ENCODE measurements around the gene SESN3.
"Not testable (repeated sequence)": the region's sequence is repeated elsewhere in the genome, so short reads cannot be mapped to it uniquely, and the experiment has no call there.

SESN3 gene, protein sequence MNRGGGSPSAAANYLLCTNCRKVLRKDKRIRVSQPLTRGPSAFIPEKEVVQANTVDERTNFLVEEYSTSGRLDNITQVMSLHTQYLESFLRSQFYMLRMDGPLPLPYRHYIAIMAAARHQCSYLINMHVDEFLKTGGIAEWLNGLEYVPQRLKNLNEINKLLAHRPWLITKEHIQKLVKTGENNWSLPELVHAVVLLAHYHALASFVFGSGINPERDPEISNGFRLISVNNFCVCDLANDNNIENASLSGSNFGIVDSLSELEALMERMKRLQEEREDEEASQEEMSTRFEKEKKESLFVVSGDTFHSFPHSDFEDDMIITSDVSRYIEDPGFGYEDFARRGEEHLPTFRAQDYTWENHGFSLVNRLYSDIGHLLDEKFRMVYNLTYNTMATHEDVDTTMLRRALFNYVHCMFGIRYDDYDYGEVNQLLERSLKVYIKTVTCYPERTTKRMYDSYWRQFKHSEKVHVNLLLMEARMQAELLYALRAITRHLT

DNA sequence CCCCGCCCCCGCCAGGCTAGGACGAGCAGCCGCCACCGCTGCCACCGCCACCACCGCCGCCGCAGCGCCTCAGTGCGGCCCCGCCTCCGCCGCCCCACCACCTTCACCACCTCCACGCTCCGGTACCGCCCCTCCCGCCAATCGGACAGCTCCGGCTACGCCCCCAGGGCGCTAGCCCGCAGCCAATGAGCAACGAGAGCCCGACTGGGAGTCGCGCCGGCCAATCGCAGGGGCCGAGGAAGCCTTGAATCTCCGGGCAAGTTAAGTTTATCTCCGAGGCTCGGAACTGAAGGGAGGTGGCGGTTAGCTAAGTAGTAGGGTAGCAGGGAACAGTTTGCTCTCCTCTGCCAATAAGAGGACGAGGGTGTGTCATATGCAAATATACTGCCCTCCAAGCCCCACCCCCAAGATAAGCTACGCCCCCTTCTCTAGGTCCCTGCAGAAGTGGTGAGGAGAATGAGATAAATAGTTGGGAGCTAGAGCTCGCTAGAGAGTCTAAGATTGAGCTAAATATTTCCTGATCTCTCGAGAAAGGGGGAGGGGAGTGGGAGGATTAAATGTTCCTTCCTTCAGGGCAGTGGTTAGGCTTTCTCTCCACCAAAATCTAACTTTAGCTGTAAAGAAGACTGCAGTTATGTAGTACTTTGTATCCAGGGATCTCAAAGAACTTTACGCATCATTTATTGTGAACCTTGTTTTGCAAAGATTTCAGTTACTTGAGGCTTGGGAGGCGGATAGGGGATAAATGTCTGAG lies at the start of gene SESN3:
SESN3 (minus strand) TSS at position 76 of the 754 bp plus-strand sequence. CDS start 342 bp downstream, outside the sequence.
- peak; percentile 96 to 99 for DNase-seq

DNA sequence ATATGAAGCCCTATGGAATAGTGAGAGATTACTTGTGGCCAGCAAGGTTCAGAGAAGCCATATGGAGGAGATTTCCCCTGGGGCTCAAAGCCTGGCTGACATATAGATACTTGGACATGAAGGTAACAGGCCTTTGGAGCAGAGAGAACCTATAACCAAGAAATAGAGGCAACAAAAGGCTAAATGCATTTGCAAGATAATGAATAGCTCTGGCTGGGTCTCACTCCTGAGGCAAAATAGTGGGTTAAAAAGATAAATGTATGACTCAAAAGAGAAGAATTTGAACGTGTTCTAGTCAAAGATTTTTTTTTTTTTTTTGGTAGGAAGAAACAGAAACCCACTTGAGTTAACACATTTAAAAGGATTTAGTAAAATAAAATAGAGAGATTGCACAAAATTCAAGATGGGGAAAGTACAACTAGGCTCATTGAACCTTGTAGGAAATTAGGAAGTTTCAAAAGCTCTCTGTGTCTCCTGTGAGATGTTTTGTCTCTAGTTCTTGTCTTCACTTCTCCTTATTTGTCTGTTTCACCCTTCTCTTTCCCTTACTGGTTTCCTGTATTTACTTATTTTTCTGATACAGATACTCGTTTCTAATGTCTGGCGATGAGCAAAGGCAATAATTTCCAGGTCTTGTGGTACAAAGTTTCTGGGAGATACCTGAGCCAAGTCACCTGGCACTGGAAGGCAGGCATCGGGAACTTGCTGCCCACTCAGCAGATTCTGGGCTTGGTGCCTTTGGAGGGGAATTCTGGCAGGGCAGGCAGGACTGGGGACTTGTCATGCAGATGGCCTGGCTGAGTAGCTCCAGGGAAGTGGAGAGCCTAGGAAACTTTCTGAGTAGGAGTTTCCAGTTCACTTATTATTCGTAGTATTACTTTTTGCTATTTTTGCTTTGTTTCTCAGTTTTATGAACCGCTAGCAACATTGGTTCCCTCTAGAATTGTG lies 49.2 kb upstream of the SESN3 start:
- DNase-seq: no peak

DNA sequence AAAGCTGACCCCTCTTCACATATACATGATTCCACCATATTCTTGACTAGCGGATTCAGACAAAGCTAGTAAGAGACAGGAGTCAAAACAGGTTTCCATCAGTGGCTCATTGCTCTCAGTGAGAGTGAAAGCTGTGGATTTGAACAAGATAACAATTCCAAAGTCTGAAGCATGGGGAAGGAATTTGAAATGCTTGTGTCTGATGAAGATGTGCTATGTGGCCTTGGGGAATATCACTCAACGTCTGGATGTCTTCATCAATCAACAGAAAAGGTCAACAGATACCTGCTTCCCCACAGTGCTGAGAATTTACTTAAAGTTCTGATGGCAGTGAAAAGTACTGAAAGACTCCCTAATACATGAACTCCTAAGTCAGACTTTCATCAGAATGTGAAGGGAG lies 46.9 kb upstream of the SESN3 start:
- DNase-seq: no peak

DNA sequence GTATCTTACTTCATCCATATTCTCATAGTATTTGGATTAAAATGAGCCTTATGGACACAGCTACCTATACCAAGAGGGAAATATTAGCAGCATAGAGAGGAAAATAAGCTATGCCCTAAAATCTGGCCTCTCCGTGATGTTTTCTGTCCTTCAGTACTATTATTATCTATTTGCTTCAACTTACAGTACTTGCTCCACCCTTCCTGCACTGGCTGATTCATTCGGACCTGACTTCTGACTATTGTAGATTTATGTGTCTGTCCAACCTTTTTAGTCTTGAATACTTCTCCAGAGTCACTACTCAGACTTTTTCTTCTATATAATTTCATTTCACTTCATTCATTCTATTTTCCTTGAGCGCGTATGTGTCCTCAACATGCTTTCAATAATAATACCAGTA lies 45.1 kb upstream of the SESN3 start:
- no peak for DNase-seq

DNA sequence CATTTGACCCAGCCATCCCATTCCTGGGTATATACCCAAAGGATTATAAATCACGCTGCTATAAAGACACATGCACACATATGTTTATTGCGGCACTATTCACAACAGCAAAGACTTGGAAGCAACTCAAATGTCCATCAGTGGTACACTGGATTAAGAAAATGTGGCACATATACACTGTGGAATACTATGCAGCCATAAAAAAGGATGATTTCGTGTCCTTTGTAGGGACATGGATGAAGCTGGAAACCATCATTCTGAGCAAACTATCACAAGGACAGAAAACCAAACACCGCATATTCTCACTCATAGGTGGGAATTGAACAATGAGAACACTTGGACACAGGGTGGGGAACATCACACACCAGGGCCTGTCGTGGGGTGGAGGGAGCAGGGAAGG lies 42.6 kb upstream of the SESN3 start:
- DNase-seq: not testable (repeated sequence)

DNA sequence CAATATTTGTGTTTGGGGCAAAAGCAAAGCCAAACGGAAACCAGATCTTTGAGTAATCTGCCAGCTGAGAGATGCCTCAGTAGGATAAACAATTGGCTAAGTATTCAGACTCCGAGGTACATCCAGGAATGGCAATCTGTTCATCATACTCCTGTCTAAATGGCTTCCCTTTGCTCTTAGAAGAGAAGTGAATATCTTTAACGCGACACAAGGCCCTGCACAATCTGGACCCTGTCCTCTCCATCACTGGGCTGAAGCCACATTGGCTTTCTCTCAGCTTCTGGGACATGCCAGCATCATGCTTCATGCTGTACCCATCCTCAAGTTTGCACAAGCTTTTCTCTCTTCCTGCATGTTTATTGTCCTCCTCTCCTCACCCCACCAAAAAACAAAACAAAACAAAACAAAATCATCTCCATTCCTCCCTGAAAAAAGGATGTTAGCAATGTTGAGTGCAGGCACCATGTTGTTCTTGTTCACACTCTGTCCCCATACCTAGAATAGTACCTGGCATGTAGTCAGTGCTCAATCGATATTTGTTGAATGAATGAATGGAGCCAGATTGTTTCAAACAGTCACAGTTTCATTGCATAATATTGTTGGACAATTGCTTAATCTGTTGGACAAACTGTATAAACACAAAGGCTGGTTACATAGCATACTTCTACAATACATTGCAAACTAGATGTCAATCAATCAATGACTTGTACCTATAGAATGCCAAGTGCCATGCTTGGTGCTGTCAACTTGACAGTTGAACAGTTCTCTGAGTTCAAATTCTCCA lies 38.2 kb upstream of the SESN3 start:
- DNase-seq: no peak

DNA sequence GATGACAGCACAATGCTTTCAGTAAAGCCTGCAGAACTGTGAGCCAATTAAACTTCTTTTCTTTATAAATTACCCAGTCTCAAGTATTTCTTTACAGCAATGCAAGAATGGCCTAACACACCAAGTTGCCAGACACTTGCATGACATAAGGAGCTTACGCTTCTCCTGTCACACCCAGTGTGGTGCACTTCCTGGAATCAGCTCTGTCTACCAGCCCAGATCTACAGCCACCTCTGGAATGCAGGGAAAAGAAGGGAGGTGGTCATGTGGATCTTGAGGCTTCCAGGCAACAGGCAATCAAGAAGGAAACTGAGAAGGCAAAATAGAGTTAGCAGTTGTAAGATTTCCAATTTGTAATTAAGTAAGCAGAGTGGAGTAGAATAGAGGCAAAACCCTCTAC lies 37.4 kb upstream of the SESN3 start:
- no peak for DNase-seq

DNA sequence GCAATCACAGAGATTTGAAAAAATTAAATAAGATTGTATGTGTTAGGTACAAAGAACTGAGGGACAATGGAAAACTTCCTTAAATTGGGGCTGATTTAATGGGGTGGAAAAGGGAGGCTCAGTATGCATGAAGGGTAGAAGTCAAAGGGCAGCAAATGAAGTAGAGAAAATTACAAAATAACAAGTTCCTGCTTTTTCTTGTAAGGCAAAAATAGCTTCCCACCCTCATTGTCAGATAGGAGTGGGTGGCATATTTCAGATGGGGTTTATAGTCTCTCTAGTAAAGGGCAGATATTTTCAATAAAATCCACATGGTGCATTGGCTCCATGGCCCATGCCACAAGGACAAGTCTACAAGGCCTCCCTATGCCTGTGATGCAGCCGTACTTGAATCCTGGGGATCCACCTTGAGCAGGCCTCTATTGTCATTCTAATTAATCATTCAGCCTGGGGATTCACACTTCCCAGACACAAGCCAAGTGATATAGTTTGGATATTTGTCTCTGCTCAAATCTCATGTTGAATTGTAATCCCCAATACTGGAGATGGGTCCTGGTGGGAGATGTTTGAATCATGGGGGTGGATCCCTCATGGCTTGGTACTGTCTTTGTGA lies 36.7 kb upstream of the SESN3 start:
- no peak for DNase-seq

DNA sequence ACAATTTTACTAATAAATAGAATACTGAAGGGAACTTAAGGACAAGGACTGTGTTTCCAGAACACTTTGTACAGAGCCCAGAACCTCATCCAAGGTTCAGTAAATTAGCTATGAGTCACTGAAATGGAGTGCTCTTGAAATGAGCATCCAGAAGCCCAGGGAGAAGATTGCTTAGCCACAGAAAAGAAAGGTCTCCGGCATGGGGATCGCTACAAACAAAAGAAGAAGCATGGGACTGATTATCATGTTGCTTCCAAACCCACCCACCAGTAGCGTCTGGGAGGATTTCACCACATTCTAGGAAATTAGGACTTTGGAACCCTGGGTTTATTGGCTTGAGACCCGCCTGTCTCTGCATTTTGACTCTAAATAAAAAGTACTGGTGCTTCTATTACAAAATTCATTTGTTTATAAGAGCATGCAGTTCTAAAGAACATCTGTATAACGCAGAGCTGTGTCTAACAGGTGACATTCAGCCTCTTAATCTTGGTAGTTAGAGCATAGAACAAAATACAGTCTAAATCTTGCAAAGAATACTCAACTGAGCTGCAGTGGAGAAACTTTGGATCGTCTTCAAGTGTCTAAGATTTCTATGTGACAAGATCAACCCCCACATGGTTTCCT lies 35.9 kb upstream of the SESN3 start:
- no peak for DNase-seq

DNA sequence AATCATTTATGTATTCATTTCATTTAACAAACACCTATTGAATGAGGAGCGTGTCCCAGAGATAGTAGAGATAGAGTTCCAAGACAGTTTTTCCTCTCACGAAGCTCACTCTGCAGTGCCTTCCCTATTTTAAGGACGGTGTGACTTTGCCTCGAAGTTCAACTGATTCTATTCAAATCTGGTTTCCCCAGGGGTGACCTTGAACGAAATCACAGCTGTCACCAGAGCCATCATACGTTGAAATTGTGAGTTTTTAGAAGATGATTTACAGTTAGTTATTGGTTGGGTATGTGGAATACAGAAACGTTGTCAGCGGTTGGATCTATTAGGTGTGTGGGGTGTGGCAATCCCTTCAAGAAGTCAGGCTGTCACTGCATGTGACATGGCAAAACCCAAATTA lies 33.9 kb upstream of the SESN3 start:
- no peak for DNase-seq

DNA sequence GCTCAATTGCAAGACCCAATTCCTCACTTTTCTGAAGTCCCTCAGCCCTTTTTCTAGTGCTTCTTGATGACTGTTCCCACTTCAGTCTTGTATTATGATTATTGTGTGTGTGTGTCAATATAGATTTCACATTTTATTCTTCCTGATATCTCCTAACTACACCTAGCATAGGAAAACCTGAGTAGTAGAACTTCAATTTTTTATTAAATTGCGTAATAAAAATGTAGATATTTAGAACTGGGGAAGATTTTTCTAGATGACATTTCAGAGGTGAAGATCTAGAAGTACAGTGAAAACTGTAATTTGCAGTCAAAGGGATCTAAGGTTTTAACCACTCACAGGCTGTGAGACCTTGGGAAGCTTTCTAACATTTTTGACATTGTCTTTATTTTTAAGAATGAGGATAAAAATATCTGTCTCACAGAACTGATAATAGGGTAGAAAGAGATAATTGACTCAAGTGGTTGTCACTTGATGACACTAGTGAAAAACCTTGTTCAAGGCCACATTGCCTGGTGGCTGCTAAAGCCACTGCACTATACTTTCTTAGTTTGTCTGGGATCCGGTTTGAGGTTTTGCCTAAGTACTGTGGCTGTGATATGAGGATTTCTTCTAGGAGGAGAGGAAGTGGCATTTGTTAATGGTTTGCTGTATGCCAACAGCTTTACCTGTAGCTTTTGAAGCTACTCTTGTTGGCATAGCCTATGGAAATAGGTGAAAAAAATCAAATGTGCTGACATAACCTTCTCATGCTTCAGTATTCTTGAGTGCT lies 32.2 kb upstream of the SESN3 start:
- DNase-seq: no peak

DNA sequence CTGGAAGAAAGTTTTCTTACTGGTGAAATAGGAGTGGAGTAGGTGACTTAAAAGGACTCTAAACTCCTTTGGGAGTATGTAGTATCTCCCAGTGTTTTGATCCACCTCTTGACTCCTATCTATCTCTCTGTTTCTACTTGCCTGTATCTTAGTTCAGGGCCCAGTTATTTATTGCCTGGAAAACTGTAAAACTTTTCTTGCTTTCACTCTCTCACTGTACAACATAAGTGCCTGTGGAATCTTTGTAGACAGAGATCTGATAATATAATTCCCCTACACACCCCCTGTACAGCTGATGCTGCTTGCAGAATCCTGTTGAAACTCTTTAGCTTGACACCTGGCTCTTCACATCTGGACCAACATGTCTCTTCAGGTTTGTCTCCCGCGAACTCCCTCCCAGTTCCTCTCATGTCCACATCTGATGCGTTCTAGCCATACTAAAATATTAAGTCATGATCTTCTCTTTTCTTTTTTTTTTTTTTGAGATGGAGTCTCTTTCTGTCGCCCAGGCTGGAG lies 26.5 kb upstream of the SESN3 start:
- DNase-seq: no peak

DNA sequence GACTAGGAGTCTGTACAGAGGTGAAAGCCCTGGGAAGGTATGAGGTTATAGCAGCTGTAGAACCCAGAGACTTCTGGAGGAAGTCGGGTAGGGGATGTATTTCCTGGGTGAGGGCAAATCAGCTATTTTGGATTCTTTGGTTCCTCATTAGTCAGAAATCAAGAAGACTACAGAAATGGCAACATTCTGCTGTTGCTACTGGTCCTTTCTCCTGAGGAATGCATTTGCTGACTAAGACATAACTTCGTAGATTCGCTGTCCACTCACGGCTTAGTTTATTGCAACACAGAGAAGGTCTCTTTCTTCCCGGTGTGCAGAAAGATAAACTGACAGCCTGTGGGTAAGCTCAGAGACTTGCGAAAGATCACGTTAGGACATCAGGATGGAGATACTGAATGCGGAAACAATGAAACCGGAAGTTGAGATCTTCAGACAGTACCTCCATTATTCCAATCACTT lies 25.3 kb upstream of the SESN3 start:
- DNase-seq: no peak

DNA sequence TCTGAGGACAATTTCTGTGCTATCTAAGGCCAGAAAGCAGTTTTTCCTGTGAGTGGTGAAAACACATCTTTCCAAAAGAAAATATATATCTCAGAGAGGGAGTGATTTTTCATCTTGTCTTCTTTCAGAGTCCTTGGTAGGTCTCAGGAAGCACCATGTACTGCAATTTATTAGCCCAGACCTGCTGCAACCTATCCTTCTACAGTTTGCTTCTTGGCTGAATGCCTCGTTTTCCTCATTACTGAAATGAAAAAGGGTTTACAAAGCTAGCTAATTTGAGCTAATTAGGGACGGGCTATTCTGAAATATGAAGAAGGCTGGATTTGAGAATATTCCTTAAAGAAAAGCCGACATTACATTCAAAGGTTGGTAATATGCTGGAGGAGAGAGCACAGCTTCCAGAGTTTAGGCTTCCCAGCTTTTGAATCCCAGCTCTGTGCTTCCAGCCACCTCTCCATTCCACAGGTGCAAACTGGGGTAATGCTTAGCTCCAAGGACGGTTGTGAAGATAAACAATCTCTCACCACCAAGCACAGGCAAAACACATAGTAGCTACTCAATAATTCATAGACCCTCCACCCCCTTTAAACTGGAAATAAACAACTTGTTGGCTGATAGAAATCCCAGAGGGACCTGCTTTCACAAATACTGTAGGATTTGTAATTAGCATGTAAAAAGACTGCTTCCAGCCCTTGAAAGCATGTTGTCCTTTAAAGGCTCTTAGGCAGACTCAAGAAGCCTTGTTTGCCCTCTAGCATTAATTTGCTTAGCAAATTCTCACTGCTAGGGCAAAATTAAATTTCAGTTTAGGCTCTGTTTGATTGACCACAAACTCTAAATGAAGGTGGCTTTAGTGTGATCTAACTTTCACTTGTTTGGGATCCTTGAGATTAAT lies 24.5 kb upstream of the SESN3 start:
- DNase-seq: no peak

DNA sequence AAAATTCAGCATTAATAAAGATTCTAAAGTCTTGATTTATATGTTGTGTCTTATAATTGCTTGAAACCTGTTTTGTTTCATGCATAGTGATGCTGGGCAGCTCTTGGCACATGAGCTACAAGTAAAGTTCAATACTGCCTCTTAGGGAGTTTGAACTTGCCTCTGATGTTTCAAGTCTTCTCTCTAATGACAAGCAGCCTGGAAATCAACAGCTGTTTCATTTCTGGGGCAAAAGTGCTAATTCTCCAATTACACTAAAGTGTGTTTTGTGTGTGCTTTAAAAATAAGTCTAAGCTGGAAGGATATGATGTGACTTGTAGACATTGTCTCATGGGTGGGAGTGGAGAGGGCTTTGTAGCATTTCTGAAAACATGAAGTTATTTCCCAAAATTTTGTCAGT lies 23.7 kb upstream of the SESN3 start:
- DNase-seq: no peak

DNA sequence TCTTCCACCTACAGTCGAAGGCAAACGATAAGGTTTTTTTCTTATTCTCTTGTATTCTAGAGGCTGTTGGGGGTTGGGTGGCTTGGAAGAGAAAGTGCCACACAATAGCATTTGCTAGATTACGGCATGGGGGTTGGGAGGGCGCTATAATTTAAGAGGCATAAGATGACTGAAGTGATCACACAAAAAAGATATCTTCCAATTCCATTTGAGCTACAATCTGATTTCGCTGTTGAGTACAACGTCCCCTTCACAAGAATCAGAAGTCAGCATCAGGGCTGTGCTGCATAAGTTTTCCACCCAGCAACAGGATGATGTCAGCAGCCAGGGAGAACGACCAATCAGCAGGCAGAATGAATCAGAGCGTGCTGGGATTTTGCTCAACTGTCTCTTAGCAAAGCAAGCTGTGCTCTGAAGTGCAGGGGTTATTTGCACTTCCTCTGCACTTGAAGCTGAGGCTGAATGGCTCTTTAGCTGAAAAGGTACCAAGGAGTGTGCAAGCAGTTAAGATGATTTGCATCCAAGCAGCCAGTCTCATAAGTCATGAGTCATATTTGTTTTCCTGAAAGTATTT lies 23.2 kb upstream of the SESN3 start:
- peak; percentile 92 to 94 for DNase-seq

DNA sequence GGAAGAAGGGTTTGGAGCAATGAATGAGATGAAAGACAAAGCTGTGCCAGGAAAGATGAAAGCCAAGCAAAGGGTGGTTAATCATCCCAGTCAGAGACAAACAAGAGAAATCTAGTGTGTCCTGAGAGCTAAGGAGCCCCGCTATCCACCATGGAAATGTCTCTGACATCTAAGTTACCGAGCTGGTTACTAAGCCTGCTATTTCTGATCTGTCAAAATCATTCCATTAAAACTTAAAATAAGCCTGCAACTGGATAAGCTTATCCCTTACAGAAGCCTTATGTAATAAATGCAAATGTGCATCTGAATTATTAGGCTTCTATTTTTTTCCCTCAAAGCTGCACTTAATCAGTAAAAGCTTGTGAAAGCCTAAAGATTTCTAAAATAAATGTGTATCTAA lies 22.1 kb upstream of the SESN3 start:
- no peak for DNase-seq

DNA sequence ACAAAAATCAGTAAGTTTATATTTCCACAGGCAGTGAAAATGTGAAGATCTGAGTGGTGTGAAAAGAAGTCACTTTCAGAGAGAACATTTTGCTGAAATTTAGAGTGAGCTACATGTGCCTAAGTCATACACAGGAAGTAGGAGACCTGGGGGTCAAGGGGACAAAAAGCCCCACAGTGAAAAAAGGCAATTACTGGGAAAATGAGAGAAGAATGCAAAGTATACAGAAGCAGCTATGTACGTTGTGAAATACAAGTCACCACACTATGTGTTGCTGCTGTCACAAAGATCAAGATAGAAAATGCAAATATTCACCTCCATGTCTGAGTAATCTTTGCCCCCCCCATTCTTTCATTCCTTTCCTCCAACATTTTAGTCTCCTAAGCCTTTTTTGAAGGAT lies 21.6 kb upstream of the SESN3 start:
- no peak for DNase-seq

DNA sequence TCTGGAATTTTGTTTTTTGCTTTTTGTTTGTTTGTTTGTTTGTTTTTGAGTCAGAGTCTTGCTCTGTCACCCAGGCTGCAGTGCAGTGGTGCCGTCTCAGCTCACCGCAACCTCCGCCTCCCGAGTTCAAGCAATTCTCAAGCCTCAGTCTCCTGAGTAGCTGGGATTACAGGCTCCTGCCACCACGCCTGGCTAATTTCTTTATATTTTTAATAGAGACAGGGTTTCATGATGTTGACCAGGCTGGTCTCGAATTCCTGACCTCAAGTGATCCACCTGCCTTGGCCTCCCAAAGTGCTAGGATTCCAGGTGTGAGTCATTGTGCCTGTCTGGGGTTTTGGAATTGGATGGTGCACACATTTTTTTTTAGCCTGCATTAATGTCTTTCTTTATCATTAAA lies 20.9 kb upstream of the SESN3 start:
- DNase-seq: not testable (repeated sequence)

Measured in SHP77 (cell line).